ENCODE results near the gene SLC27A3.
"Not testable (repeated sequence)": the region's sequence is repeated elsewhere in the genome, so short reads cannot be mapped to it uniquely, and the experiment has no call there.

SLC27A3 gene

DNA sequence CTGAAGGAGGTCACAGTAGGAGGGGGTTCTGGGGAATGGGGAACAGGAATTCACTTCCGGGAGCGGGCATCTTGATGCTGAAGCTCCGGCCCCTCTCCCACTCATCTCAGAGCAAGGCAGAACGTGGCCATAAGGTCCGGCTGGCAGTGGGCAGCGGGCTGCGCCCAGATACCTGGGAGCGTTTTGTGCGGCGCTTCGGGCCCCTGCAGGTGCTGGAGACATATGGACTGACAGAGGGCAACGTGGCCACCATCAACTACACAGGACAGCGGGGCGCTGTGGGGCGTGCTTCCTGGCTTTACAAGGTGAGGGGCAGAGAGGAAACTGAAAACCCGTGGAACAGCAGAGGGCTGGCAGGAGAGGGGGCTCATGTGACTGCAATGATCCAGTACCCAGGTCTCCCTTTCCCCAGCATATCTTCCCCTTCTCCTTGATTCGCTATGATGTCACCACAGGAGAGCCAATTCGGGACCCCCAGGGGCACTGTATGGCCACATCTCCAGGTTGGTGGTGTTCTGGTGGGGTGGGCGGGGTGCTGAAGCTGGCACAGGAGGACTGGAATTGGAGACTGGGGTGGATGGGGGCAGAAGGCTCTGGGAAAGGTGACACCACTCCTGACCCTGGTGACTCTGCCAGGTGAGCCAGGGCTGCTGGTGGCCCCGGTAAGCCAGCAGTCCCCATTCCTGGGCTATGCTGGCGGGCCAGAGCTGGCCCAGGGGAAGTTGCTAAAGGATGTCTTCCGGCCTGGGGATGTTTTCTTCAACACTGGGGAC, 3.0 kb downstream of the SLC27A3 start:
- no peak for FAIRE-seq
- DNase-seq (ENCODE audit: insufficient read length, low spot score), result no peak

DNA sequence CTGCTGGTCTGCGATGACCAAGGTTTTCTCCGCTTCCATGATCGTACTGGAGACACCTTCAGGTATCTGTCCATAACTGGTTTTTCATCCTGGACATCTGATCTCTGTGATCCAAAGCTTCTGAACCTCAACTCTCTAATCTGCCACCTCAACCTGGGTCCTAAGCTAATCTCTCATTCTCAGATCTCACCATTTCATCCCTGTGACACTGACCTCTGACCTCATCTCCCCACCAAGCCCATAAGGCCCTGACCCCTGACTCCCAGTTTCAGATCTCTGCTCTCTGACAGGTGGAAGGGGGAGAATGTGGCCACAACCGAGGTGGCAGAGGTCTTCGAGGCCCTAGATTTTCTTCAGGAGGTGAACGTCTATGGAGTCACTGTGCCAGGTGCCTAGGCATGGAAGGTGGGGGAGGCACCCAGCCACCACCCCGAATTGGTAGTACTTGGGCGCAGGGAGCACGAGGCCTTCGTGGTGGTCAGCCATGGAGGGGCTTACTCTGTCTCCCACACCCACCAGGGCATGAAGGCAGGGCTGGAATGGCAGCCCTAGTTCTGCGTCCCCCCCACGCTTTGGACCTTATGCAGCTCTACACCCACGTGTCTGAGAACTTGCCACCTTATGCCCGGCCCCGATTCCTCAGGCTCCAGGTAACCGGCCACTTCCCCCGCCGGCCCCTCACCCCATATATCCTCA, 3.8 kb downstream of the SLC27A3 start:
- FAIRE-seq (no peak), DNase-seq (ENCODE audit: insufficient read length, low spot score) (no peak)

DNA sequence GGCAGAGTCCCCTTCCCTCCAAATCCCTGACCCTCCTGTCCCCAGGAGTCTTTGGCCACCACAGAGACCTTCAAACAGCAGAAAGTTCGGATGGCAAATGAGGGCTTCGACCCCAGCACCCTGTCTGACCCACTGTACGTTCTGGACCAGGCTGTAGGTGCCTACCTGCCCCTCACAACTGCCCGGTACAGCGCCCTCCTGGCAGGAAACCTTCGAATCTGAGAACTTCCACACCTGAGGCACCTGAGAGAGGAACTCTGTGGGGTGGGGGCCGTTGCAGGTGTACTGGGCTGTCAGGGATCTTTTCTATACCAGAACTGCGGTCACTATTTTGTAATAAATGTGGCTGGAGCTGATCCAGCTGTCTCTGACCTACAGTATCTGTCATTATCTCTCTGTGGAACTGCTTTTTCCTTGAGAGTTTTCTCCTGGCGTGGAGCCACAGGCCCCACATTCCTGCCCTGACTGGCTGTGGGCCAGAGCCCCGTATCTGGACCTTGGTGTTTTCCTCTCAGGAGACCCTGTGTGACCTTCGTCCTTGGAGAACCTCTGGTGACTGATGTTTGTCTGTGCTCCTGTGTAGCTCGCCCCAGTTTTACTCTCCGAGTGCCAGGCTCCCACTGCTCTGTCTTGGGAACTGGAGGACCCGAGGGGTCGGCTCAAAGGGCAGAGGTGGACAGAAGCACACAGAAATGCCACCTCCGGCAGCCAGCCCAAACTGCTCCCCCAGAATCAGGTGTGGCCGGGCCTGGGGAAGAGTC, 4.8 kb downstream of the SLC27A3 start:
- no peak for DNase-seq (ENCODE audit: insufficient read length, low spot score)
- no peak for FAIRE-seq

DNA sequence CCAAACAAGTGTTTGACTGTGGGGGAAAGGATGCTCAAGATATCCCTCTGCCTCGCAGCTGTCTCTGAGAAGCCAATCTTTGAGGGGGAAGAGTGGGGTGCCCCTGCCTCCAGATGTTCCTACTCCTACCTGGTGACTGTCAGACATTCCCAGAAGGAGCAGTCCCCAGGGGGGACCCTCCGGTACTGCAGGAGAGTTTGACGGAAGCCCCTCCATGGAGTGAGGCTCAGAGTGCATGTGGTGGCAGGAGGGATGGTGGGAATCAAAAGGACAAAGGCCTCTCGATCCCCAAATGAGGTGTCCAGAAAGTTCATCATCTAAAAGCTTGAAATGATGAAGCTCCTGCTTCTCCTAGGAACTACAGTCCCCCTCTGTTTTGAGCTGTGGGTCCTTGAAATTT, 5.3 kb downstream of the SLC27A3 start:
- no peak for FAIRE-seq
- no peak for DNase-seq (ENCODE audit: insufficient read length, low spot score)

DNA sequence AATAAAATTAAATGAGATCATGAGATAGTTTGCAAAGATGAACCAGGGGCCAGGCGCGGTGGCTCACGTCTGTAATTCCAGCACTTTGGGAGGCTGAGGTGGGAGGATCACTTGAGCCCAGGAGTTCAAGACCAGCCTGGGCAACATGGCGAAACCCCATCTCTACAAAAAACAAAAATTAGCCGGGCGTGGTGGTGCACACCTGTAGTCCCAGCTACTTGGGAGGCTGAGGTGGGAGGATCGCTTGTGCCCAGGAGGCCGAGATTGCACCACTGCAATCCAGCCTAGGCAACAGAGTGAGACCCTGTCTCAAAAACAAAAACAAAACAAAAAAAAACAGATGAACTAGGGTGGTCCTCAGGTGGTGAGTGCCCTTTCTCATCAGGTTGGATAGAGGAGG, 7.4 kb downstream of the SLC27A3 start:
- DNase-seq (ENCODE audit: insufficient read length, low spot score); FAIRE-seq: not testable (repeated sequence)

DNA sequence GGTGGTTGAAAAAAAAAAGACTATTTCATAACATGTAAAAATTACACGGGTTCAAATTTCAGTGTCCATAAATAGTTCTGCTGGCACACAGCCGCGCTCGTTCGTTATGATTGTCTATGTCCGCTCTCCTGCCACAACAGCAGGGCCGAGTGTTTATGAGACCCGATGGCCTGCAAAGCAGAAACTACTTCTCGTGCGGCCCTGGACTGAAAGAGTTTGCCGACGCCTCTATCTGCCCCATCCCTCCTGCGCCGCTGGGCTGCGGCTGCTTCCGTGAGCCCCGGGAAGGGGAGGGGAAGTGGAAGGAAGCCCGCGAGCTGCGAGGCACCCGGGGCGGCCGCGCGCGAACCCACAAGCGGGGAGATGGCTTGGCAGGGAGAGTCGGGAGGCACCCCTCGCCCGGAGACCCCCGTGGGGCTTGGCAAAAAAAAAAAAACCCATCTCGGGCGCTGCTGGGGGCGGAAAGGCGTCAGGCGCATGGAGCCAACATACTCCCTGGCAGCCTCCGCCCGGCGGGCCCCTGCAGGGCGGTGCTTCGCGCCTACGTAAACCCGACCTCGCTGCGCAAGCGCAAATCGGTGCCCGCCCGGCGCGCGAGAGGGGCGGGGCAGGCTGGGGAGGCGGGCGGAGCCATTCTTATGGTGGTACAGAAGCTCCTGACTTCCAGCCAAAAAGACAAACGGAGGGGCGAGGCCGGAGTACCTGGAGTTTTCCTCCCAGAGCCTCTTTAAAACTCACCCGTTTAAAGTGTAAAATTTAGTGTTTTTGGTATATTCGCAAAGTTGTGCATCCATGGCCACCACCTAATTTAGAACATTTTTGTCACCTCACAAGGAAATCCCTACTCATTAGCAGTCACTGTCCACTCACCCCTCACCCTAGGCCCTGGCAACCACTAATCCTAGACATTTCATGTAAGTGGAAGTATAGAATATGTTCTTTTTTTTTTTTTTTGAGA, 8.3 kb downstream of the SLC27A3 start:
- DNase-seq (ENCODE audit: insufficient read length, low spot score) (peak; percentile 91), FAIRE-seq (peak; percentile 93)

DNA sequence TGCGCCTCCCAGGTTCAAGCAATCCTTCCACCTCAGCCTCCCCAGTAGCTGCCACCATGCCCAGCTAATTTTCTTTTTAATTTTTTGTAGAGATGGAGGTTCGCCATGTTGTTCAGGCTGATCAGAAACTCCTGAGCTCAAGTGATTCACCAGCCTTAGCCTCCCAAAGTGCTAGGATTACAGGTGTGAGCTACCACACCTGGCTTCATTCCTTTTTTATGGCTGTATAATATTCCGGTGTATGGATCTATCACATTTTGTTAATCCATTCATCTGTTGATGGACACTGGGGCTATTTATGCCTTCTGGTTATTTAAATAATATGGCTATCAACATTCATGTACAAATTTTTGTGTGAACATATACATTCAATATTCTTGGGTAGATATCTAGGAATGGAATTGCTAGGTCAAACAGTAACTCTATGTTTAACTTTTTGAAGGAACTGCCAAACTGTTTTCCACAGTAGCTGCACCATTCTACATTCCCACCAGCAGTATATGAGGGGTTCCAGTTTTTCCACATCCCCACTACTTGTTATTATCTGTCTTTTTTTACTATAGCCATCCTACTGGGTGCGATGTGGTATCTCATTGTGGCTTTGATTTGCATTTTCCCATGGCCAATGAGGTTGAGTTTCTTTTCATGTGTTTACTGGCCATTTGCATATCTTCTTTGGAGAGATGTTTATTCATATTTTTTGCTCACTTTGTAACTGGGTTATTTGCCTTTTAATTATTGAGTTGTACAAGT, 11.0 kb downstream of the SLC27A3 start:
- FAIRE-seq, result no peak

DNA sequence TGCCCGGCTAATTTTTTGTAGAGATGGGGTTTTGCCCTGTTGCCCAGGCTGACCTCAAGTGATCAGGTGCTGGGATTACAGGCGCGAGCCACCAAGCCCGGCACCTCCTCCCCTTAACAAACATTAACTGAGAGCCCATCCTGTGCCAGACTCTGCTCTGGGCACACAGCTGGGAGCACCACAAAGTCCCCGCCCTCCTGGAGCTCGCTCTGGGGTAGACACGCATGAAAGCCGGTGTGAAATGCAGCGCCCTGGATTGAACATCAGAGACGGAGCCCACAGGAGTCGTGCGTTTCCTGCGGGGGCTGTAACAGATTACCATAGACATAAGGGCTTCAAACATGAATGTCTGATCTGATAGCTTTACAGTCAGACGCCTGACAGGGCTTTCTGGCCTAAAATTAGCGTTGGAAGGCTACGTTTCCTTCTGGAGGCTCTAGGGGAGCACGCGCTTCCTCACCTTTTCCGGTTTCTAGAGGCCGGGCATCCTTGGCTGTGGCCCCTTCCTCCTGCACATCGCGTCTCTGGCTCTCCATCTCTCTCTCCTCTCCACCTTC, 14.3 kb downstream of the SLC27A3 start:
- DNase-seq (ENCODE audit: insufficient read length, low spot score) (no peak), FAIRE-seq (peak; percentile 87)

More for the DNA sequence above, 11.0 kb downstream of the SLC27A3 start:
- no peak for DNase-seq (ENCODE audit: insufficient read length, low spot score)

DNA sequence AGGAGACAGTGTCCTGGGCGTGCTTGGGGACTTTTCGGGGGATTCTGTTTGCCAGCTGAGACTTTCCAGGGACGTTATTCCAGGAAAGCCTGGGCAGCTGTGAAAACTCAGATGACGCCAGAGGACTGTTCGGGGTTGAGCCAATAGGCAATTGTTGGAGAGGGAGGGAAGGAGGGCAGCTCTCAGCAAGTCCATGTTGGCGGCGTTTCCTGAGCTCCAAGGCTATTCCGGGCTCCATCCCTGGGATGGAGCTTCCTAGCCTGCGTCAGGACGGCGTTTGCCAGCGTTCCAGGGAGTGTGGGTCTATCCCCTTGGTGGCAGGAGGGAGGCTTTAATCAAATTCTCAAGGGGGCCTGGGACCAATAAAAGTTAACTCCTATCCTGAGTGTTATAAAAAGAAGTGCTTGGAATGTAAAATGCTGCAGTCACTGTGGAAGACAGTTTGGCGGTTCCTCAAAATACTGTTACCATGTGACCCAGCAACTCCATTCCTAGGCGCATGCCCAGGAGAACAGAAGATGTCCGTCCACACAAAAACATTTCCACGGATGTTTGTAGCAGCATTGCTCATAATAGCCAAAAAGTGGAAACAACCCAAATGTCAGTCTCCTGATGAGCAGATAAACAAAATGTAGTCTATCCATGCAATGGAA, 15.2 kb downstream of the SLC27A3 start:
- FAIRE-seq, result no peak
- no peak for DNase-seq (ENCODE audit: insufficient read length, low spot score)

DNA sequence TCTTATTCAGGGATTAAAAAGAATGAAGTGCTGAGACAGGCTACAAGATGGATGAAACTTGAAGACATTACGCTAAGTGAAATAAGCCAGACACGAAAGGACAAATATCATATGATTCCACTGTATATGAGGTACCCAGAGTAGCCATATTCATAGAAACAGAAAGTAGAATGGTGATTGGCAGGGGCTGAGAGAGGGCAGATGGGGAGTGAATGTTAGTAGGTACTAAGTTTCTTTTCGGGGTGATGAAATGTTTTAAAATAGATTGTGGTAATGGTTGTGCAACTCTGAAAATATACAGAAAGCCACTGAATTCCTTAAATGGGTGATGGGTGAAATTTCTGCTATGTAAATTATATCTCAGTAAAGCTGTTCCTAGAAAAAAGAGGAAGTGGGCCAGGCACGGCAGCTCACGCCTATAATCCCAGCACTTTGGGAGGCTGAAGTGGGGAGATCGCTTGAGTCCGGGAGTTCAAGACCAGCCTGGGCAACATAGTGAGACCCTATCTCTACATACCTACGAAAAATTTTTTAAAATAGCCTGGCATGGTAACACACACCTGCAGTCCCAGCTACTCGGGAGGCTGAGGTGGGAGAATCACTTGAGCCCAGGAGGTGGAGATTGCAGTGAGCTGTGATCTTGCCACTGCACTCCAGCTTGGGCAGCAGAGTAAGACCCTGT, 15.9 kb downstream of the SLC27A3 start:
- DNase-seq (ENCODE audit: insufficient read length, low spot score), result peak; percentile 73

DNA sequence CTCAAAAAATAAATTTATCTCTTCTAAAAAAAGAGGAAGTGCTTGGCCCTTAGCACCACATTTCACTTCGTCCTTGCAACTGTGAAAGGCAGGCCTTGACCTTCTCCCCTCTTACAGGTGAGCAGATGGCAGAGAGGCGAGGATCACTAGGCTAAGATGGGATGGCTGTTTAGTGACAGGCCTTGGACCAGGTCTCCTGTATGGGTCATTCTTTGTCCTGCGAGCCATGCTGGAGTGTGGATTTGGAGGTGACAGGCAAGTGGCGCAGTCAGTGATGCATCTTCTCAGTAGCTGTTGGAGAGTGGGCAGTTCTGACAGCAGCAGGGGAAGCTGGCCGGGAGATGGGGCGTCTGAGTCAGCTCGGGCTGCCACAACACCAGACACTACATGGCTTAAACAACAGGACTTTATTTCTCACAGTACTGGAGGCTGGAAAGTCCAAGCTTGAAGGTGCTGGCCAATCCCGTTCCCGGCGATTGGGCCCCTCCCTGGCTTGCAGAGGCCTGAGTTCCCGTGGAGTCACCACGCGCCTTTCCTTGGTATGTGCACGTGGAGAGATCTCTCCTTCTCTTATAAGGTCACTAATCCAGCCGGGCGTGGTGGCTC, 16.5 kb downstream of the SLC27A3 start:
- FAIRE-seq (no peak), DNase-seq (ENCODE audit: insufficient read length, low spot score) (no peak)

More for the DNA sequence above, 15.9 kb downstream of the SLC27A3 start:
- FAIRE-seq, result peak; percentile 97

DNA sequence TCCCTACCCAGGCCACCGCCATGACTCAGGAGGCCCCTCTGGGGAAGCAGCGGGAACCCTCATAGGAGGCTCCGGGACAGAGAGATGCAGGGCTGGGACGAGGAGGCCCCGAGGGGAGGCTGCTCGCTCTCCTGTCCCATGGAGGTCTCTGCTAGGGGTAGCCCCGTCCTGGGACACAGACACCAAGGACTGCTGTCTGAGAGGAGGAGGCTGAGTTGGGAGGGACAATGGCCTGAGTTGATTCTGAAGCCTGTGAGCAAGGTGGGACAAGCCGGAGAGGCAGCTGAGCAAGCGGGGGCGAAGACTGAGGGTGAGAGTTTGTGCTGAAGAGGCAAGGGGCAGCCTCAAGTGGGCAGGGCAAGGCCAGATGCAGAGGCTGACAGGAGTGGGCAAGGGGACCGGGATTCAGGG, 17.4 kb downstream of the SLC27A3 start:
- DNase-seq (ENCODE audit: insufficient read length, low spot score) (no peak), FAIRE-seq (no peak)

DNA sequence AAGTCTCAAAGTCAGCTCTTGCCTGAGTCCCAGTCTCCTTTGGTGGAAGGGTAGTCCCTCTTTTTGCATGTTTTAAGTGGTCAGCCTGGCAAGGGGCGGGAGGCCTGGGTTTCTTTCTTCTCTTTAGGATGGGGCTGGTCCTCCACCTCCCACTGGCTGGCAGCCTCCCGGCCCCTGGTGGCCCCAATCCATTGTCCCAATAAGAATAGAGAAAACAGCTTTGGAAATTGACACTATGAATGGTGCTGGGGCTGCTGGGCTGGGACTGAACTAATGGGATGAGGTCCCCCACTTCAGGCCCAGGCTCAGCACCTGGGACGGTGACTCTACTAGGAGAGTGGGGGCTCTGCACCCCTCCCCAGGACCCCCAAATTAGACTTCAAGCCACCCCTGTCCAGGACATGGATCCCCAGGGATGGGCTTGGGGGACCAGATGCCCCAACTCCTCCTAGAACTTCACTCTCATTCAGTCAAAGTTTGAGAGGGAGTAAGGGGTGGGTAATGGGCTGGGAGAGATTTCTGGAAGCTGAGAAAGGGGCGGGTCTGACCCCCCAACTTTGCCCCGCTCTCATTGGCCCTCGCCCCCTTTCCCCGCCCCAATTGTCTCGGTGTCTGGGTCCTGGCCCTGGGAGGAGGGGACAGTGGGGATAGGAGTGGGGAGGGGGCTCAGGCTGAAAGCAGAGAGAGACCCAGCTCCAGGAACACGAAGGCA, 18.2 kb downstream of the SLC27A3 start:
- DNase-seq (ENCODE audit: insufficient read length, low spot score) (no peak), FAIRE-seq (no peak)

DNA sequence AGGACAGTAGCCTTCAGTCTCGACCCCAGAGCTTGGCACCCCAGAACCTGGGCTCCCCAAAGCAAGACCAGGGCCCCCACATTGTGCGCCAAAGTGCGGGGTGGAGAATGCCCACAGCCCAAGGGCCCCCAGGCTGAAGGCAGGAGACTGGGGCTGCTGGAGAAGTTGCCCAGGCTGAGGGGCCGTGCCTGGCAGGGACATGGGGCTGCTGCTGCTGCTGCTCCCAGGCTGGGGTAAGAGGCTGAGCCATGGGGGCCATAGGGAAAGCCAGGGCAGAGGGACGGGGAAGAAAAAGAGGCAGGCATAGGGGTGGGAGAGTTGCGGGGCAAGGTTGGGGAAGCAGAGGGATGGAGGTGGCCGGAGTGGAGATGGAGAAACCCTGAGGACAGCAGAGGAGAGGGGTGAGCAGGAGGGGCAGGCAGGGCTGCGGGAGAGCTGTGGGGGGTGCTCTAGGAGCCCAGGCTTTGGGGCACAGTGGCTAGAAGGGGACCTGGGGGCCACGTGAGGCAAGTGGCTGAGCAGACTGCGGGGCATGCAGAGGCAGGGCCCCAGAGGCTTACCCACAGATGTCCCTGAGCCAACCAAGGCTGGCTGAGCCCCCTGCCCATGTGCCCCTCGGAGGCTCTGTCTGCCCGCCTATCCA, 18.9 kb downstream of the SLC27A3 start:
- no peak for FAIRE-seq
- DNase-seq (ENCODE audit: insufficient read length, low spot score), result no peak

DNA sequence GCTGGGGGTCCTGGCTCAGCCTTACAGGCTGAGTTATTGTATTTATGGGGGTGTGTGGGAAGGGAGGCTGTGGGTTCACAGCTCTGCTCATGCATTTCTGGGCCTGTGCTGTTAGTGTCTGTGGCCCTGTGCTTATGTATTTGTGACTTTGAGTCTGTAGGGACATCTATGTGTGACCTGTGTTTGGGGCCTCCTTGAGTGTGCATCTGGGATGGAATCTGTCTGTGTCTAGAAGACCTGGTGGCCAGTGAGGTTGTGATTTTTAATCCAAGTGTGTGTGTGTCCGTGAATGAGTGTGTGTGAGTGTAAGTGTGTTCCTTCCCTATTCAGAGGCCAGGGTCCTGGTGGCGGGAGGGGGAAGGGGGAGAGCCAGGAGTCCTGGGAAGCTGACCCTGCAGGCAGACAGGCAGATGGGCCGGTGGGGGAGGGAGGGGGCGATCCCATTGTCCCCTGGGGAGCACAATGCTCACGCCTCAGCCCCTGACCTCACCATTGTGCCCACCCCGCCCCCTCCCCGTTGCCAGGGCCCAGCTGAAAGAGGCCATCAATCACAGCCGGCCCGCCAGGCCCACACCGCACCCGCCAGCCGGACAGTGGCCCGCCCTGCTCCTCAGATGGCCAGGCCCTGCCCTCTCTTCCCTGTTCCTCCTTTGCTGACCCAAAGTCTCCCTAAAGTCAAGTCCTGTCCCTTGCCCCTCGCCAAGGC, 19.6 kb downstream of the SLC27A3 start:
- FAIRE-seq (no peak), DNase-seq (ENCODE audit: insufficient read length, low spot score) (no peak)

DNA sequence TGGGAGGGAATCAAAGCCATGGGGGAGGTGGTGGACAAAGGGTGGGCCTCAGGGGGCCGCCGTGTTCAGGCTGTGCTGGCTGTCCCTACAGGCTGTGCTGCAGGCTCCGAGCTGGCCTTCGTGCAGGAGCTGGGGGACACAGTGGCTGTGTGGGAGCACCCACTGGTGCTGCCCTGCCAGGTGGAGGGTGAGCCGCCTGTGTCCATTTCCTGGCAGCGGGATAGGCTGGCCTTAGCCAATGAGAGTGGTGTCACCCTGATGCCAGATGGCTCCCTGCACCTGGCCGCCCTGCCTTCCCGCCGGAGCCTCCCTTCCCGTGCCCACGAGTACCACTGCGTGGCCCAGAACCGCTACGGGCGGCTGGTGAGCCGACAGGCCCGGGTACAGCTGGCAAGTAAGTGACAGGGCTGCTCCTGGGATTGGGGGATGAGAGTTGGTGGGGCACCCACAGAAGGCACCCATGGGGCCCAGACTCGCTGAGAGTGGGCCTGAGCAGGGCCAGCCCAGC, 20.2 kb downstream of the SLC27A3 start:
- FAIRE-seq (no peak), DNase-seq (ENCODE audit: insufficient read length, low spot score) (no peak)
